Effector memory CD4-positive, alpha-beta T cell (primary cell): Measurements from ENCODE around the gene ASPDH.
"Not testable (repeated sequence)": the region's sequence is repeated elsewhere in the genome, so short reads cannot be mapped to it uniquely, and the experiment has no call there.

Source experiments
- DNase-seq, 3 donors: peaks; one replicate each; pipeline ENCODE4 v3.0.0-alpha.2; 2020
- H3K27ac ChIP-seq: 2 replicates; pipeline ENCODE4 v1.7.0; 2013; ENCODE audit warnings: mild to moderate bottlenecking, low read length, moderate library complexity; ENCODE audit not compliant: insufficient read depth, poor library complexity, severe bottlenecking
- H3K27me3 ChIP-seq: replicated peaks from 2 replicates; pipeline ENCODE4 v1.7.0; 2013; ENCODE audit warnings: mild to moderate bottlenecking, low read length; ENCODE audit not compliant: insufficient read depth, control insufficient read depth, poor library complexity, severe bottlenecking
- H3K36me3 ChIP-seq: 2 replicates; pipeline ENCODE4 v1.7.0; 2013; ENCODE audit warnings: mild to moderate bottlenecking, low read length, moderate library complexity; ENCODE audit not compliant: control insufficient read depth, insufficient read depth
- H3K4me1 ChIP-seq: 2 replicates; pipeline ENCODE4 v1.7.0; 2013; ENCODE audit warnings: low read length, mild to moderate bottlenecking; ENCODE audit not compliant: control insufficient read depth, insufficient read depth, poor library complexity, severe bottlenecking
- H3K4me3 ChIP-seq: 2 replicates; pipeline ENCODE4 v1.7.0; 2013; ENCODE audit warnings: low read length, low read depth, mild to moderate bottlenecking; ENCODE audit not compliant: insufficient read depth, poor library complexity, severe bottlenecking
- H3K9me3 ChIP-seq: 2 replicates; pipeline ENCODE4 v1.7.0; 2013; ENCODE audit warnings: mild to moderate bottlenecking, low read length, moderate library complexity; ENCODE audit not compliant: control insufficient read depth

Gene ASPDH

GRCh38 chr19:50532952-50533351, 19.2 kb upstream of the ASPDH start:
- Histone ChIP-seq H3K4me1 (no peaks in the 10 kb centered on the region), H3K9me3 (no peaks in the 10 kb centered on the region), H3K36me3 (no peaks in the 10 kb centered on the region), H3K27ac (no peak overlapping the region), H3K4me3 (no peak overlapping the region), H3K27me3 (peaks cover 4% of the 10 kb centered on the region)
- DNase-seq: no peak

DNA sequence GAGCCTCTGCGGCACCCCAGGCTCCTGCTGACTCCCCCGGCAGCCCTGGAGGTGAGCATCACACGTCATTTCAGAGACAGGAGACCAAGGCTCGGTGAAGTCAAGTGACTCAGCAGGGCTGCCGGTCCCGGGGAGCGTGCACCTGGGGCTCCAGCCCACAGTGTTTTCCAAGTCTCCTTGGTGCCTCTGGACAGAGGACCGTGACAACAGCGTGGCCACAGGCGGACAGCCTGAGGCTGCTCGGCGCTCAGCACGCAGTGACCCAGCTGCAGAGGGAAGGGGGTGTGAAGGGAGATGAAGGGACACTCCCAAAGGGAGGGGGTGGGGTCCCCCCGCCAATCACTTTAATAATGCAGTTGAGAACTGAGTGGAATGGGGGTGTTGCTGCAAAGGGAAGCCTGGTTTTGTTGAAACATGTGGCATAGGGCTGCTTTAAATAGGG, 17.5 kb upstream of the ASPDH start:
- peaks cover 4% of the 10 kb centered on the region for H3K27me3 ChIP-seq
- H3K9me3 ChIP-seq: no peaks in the 10 kb centered on the region
- no peak for DNase-seq
- no peak overlapping the region for H3K27ac ChIP-seq
- H3K4me1 ChIP-seq: no peaks in the 10 kb centered on the region
- no peaks in the 10 kb centered on the region for H3K36me3 ChIP-seq
- H3K4me3 ChIP-seq: no peak overlapping the region

DNA sequence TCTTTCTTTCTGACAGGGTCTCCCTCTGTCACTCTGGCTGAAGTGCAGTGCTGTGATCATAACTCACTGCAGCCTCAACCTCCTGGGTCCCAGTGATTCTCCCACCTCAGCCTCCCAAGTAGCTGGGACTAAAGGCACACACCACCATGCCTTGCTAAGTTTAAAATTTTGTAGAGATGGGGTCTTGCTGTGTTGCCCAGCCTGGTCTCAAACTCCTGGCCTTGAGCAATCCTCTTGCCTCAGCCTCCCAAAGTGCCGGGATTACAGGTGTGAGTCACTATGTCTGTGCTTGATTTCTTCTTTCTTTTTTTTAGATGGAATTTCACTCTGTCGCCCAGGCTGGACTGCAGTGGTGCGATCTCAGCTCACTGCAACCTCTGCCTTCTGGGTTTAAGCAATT, 14.3 kb upstream of the ASPDH start:
- H3K27ac ChIP-seq, H3K4me3 ChIP-seq, H3K4me1 ChIP-seq, H3K36me3 ChIP-seq, DNase-seq, H3K9me3 ChIP-seq, H3K27me3 ChIP-seq: not testable (repeated sequence)

DNA sequence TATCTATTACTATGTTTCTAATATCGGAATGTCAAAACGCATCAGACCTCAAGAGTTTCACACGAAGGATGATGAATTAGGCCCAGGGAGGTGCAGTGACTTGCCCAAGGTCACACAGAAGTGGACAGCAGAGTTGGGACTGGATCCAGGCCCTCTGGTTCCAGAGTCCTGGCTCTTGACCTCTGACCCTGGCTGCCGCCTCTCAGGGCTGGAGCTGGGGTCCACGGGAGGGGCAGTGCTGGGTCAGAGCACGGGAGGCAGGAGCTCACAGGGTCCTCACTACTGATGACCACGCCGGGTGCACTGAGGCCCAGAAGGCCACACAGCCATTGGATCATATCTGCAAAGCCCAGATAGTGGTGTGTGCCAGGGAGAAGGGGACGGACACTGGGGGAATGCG, 9.2 kb upstream of the ASPDH start:
- Histone ChIP-seq H3K27me3 (no peaks in the 10 kb centered on the region), H3K27ac (no peak overlapping the region), H3K4me1 (no peaks in the 10 kb centered on the region), H3K9me3 (no peaks in the 10 kb centered on the region), H3K36me3 (no peaks in the 10 kb centered on the region), H3K4me3 (no peak overlapping the region)
- no peak for DNase-seq

DNA sequence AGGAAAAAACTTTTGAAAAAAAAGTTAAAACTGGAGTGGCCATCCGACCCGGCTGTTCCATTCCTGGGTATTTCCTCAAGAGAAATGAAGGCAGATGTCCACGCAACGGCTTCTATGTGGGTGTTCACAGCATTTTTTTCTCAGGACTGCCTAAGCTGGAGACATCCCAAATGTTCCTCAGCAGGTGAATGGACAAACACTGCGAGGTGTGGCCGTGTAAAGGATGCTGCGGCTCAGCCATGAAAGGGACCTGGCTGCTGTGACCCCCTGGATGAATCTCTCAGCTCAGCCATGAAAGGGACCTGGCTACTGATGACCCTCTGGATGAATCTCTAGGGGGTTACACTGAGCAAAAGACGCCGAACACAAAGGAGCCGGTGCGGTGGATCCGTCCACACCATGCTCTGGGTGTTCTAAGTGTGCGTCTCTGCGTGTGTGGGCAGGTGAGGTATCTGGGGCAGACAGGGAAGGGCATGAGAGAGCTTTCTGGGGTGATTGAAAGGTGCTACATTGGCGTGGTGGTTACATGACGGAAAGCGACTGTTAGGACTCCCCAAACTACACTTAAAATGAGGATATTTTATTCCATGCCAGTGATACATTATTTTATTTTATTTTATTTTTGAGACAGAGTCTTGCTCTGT, 7.2 kb upstream of the ASPDH start:
- H3K27me3 ChIP-seq: no peaks in the 10 kb centered on the region
- DNase-seq: no peak
- no peaks in the 10 kb centered on the region for H3K9me3 ChIP-seq
- no peak overlapping the region for H3K4me3 ChIP-seq
- H3K4me1 ChIP-seq: no peaks in the 10 kb centered on the region
- H3K27ac ChIP-seq: no peak overlapping the region
- H3K36me3 ChIP-seq: no peaks in the 10 kb centered on the region

GRCh38 chr19:50519006-50519575, 5.4 kb upstream of the ASPDH start:
- DNase-seq: no peak
- Histone ChIP-seq H3K9me3 (no peaks in the 10 kb centered on the region), H3K4me3 (no peak overlapping the region), H3K36me3 (no peaks in the 10 kb centered on the region), H3K27me3 (no peaks in the 10 kb centered on the region), H3K4me1 (no peaks in the 10 kb centered on the region), H3K27ac (no peak overlapping the region)

- H3K36me3 ChIP-seq: no peaks in the 10 kb centered on the region
- no peak overlapping the region for H3K4me3 ChIP-seq
- no peak overlapping the region for H3K27ac ChIP-seq
- H3K27me3 ChIP-seq: no peaks in the 10 kb centered on the region
- H3K9me3 ChIP-seq: no peaks in the 10 kb centered on the region
- no peaks in the 10 kb centered on the region for H3K4me1 ChIP-seq
- no peak for DNase-seq
These were observed 4.6 kb upstream of the ASPDH start for GRCh38 chr19:50518091-50519005.

DNA sequence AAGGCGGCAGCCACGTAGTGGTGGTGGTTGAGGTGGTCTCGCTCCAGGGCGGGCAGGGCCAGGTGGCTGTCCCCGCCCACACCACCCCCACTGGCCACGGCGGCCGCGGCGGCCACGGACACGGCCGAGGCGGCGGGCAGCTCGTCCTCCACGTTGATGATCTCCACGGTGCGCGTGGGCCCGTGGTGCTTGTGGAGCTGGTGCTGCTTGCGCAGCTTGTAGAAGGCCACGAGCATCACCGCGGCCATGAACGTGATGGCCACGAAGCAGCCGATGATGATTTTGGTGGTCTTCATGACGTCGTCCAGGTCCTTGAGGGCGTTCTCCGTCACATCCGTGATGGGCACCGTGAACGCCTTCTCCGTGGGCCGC, 4.0 kb upstream of the ASPDH start:
- no peak for DNase-seq
- Histone ChIP-seq H3K4me1 (no peaks in the 10 kb centered on the region), H3K9me3 (no peaks in the 10 kb centered on the region), H3K27ac (no peak overlapping the region), H3K36me3 (no peaks in the 10 kb centered on the region), H3K27me3 (no peaks in the 10 kb centered on the region), H3K4me3 (no peak overlapping the region)

- H3K36me3 ChIP-seq: no peaks in the 10 kb centered on the region
- no peak overlapping the region for H3K27ac ChIP-seq
- H3K4me1 ChIP-seq: no peaks in the 10 kb centered on the region
- no peak overlapping the region for H3K4me3 ChIP-seq
- no peak for DNase-seq
- no peaks in the 10 kb centered on the region for H3K27me3 ChIP-seq
- H3K9me3 ChIP-seq: no peaks in the 10 kb centered on the region
These were observed 3.4 kb upstream of the ASPDH start for GRCh38 chr19:50516964-50517703.
